ENCODE data around the gene LSM14A.
"Not testable (repeated sequence)": the region's sequence is repeated elsewhere in the genome, so short reads cannot be mapped to it uniquely, and the experiment has no call there.

LSM14A gene

DNA sequence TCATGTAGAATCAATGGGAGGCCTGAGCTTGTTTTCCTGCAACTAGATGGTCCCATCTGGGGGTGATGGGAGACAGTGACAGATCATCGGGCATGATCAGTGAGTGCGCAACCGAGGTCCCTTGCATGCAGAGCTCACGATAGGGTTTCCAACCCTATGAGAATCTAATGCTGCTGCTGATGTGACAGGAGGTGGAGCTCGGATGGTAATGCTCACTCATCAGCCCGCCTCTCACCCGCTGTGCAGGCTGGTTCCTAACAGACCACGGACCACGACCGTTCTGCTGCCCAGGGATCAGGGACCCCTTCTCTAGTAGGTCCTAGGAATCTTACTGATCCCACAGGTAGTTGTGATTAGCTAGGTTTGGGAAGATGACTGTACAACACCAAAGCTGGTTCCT lies 58.5 kb downstream of the LSM14A start:
- no peak for DNase-seq (ENCODE audit: low read depth)

DNA sequence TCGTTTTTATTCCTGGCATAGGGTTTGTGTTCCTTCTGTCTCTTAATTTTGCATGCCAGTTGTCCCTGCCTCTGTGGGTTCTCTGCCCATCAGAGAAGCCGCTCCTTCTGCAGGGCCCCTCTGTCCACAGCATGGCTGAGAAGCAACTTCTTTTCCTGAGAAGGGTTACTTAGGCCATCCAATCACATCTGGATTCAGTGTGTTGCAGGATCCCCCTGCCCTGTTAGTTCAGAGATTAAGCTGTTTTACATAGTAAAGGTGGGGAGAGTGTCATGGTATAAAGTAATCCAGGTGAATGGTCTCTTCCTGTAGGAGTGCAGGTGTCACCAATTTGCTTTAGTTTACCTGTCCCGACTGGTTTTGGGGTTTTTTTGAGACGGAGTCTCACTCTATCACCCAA lies 59.1 kb downstream of the LSM14A start:
- DNase-seq (ENCODE audit: low read depth): no peak

DNA sequence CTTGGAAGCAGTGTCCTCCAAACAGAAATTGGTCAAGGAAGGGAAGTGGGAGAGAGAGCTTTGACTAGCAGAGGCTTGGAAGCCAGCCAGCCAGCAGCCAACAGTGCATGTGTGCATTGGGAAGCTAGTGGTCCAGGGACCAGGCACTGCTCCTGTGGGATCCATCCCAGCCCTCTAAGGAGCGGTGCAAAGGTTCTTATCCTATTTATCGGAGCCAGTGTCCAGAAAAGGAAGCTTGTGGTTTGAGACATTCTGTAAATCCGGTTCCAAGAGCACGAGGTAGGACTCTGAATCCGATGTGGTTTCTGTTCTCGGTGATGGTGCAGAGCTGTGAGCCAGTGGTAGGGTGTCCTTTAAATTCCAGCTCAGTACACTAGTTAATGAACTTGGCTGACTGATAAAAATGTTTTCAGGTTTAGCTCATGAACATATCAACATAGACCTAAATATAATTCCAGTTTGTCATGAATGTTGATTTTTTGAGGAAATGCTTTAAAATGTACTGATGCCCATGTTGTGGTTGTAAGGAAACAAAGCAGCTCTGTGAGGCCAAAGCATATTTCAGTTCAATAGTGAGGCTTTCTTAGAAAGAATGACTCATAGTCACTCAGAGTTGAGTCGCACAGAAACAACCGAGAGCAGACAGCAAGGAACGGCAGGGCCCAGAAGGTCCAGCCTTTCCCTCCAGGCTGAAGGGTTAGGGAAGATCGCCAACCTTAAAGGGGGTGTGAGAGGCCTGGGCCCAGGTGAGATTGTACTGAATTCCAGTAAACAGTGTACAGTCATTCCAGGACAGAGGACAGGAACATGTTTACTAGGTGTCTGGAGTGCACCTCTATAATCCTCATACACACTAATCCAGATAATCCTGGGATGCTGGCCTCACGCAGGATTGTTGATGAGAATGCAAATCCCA lies 60.5 kb downstream of the LSM14A start:
- no peak for DNase-seq (ENCODE audit: low read depth)

DNA sequence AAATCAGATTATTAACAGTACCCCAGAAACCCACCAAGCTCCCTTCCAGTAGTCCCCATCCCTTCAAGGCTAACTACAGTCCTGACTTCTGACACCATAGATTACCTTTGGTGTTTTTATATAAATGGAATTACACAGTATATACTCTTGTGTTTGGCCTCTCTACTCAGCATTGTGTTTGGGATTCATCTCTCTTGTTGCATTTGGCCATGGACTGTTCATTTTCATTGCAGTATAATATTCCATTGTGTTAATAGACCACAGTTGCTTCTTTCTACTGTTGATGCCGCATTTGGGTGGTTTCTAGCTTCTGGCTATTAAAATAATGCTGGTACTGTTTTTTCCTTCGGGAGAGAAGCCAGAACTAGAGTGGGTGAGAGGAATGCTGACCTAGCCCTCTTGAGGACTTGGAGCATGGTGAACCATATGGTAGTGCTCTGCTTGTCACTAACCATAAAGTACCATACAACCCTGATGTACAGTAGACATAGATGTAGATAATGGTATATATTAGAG lies 63.2 kb downstream of the LSM14A start:
- no peak for DNase-seq (ENCODE audit: low read depth)

DNA sequence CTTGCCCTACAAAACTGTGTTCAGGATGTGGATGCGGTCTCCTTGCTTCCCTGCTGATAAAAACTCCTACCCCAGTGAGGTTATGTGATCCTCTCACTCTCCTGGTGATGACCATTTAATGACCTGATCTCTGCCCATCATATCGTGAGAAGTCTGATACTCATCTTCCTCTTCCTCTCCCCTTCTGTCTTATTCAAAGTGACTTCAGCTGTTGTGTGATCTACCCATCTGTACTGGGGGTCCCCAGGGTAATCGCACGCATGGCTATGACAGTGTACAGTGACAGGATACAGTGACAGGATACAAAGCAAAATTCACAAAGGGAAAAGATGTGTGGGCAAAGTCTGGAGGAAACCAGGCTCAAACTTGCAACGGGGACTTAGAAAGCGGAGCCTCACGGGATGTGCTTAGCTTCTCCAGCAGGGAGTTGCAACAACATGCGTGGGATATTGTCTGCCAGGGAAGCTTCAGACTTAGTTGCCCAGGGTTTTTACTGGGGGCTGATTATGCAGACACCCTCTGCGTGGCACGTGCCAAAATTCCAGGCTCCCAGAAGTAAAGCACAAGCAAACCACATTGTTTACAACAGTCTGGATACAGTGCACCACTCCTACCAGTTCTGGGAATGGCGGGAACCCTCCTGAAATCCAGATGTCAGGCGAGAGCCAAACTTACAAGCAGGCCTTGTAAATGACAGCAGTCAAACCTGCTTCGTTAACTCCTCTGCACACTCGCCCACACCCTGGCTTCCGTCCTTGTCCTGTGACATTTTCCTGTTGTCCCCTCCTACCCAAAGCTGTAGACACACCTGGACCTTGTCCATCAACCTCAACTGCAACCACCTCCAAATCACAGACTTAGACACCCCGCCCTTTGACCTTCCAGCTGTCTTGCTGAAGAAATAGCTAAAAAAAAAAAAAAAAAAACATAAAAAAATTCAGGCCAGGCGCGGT lies 64.0 kb downstream of the LSM14A start:
- DNase-seq (ENCODE audit: low read depth): no peak

DNA sequence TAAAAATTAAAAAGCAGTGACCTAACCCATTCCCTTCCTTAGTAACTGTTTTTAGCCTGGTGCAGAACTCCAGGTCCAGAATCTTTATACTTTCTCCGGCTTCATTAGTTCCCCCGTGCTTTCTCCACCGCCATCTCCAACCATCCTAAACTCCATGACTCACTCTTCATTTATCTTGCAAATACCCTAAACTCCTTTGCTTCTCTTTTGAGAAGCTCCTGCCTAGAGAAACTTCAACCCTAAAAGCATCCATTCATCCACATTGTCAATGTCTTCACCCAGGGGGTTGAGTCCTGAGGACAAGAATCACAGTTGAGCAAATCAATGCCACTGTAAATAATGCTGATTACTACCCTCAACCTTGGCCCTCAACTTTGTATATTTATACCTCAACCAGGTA lies 65.0 kb downstream of the LSM14A start:
- no peak for DNase-seq (ENCODE audit: low read depth)

DNA sequence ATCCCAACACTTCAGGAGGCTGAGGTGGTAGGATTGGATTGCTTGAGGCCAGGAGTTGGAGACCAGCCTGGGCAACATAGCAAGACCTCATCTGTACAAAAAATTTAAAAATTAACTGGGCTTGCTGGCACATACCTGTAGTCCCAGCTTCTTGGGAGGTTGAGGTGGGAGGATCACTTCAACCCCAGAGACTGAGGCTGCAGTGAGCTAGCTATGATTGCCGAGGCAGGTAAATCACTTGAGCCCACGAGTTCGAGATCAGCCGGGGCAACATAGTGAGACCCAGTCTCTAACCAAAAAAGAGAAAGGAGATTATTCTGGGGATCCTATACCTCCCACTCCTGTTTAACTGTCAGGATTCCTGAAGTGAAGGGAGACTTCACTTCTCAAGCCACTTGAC lies 65.6 kb downstream of the LSM14A start:
- DNase-seq (ENCODE audit: low read depth): no peak

DNA sequence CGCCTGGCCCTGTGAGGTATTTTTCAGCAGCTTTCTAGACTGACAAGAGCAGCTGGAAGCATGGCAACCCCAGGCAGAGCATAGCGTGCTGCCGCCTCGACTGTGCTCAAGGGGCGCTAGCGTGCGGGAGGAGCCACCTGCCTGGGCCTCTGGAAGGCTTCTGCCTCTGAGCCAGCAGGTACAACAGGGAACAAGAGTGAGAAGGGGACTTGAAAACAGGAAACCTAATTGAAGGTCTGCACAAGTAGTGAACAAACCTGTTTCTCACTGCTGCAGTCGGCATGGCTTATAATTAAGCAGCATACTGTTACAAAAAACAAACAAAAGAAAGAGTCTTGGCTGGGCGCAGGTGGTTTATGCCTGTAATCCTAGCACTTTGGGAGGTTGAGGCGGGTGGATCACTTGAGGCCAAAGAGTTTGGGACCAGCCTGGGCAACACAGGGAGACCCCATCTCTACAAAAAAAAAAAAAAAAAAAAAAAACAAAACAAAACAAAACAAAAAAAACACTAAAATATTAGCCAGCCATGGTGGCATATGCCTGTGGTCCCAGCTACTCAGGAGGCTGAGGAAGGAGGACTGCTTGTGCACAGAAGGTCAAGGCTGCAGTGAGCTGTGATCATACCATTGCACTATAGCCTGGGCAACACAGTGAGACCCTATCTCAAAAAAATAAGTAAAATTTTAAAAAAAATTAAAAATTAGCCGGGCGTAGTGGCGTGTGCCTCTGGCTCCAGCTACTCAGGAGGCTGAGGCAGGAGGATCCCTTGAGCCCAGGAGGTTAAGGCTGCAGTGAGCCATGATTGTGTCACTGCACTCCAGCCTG lies 69.4 kb downstream of the LSM14A start:
- DNase-seq (ENCODE audit: low read depth): no peak

DNA sequence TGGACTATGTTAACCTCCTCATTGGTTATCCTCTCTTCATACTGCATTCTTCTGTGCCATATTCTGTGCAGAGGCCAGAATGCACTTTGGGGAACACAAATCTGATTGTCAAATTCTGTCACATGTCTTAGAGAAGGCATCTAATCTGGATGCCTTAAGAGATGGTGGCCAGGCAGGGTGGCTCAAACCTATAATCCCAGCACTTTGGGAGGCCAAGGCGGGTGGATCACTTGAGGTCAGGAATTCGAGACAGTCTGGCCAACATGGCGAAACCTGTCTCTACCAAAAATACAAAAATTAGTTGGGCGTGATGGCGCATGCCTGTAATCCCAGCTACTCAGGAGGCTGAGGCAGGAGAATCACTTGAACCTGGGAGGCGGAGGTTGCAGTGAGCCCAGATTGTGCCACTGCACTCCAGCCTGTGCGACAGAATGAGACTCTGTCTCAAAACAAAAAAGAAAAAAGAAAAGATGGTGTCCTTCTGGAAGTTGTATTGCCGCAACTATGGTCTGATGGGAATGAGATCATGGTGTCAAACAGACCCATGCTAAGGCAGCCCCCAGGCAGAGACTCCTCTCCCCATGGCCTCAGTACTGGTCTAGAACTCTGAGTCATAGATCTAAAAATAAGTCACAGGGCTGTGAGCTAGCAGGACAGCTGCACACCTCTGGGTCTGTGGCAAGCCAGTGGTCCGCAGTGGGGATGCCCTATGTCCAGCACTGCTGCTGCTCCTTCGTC lies 71.0 kb downstream of the LSM14A start:
- DNase-seq (ENCODE audit: low read depth): not testable (repeated sequence)

DNA sequence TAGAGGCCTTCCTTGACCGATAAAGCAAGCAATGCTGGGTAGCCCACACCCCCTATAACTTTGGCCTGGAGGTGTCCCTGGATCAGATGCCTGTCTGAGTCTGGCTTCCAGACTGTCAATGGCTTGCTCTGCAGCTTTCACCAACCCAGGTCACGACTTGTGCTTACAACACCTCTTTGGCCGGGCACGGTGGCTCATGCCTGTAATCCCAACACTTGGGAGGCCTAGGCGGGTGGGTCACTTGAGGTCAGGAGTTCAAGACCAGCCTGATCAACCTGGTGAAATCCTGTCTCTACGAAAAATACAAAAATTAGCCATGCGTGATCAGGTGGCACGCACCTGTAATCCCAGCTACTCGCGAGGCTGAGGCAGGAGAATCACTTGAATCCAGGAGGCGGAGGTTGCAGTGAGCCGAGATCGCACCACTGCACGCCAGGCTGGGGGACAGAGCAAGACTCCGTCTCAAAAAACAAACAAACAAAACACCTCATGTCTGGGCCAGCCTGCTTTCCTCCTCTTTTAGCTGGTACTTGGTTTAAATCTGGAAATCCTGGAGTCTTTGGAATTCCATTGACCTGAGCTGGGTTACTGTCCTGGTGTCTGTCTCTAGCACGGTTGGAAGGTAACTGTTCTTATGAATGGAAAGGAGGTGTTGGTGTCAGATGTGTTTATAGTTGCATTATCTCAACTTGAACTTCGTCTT lies 71.7 kb downstream of the LSM14A start:
- no peak for DNase-seq (ENCODE audit: low read depth)

DNA sequence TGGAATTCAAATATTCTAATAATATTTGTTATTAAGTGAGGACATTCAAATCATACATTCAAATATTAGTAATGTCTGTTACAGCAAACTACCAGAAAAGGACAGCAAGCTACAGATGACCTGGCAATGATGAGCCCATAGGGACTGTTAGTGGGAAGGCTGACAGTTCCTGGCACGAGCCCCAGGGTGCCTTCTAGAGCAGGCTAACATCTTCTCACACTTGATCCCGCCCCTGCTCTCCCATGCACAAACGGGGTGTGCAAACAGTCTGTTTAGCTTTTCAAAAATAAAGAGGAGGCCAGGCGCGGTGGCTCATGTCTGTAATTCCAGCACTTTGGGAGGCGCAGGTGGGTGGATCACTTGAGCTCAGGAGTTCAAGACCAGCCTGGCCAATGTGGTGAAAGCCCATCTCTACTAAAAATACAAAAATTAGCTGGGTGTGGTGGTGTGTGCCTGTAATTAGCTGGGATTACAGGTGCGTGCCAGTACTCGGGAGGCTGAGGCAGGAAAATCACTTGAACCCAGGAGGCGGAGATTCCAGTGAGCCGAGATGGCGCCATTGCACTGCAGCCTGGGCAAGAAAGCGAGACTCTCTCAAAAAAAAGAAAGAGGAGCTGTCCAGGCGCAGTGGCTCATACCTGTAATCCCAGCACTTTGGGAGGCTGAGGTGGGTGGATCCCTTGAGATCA lies 72.5 kb downstream of the LSM14A start:
- no peak for DNase-seq (ENCODE audit: low read depth)

DNA sequence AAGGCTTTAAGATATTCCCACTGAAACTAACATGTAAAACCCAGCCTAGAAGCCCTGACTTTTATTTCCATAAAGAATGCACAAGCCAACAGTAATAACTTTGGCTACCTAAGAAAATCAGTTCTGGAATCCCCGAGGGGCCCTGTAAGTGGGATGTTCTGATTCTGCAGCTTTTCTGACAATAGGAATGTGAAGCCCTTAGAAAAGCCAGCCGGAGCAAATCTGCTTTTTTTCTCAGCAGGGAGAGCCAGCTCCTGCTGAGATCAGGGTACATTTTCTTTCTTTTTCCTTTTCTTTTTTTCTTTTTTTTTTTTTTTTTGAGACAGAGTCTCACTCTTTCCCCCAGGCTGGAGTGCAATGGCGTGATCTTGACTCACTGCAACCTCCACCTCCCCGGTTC lies 74.0 kb downstream of the LSM14A start:
- no peak for DNase-seq (ENCODE audit: low read depth)

DNA sequence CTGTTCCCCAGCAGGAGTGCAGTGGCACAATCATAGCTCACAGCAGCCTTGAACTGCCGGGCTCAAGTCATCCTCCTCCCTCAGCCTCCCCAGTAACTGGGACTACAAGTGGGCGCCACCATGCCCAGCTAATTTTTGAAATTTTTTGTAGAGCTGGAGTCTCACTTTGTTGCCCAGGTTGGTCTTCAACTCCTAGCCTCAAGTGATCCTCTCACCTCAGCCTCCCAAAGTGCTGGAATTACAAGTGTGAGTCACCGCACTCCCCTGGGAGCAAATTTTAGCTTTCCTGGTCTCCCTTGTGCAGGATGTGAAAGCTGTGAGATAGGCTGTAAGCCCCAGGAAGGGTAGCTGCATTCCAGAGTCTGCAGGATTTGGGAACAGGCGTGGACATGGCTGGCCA lies 76.6 kb downstream of the LSM14A start:
- DNase-seq (ENCODE audit: low read depth): no peak

DNA sequence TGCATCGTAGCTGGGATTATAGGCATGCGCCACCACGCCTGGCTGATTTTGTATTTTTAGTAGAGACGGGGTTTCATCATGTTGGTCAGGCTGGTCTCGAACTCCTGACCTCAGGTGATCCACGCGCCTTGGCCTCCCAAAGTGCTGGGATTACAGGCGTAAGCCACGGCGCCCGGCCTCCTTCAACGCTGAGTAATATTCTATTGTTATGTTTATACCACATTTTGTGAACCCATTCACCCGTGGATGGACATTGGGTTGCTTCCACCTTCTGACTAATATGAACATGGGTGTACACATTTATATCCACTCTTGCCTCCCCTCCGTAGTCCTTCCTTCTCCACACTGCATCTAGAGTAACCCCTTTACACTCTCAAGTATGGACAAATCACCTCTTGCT lies 80.9 kb downstream of the LSM14A start:
- not testable (repeated sequence) for DNase-seq (ENCODE audit: low read depth)

DNA sequence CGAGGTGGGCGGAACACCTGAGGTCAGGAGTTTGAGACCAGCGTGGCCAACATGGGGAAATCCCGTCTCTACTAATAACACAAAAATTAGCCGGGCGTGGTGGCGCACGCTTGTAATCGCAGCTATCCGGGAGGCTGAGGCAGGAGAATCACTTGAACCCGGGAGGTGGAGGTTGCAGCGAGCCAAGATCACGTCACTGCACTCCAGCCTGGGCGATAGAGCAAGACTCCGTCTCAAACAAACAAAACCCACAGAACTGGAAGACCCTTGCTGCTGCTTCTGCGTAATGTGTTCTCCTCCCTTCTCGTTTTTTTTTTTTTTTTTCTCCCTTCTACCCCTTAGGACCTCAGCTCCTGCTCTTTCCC lies 81.4 kb downstream of the LSM14A start:
- DNase-seq (ENCODE audit: low read depth): not testable (repeated sequence)

DNA sequence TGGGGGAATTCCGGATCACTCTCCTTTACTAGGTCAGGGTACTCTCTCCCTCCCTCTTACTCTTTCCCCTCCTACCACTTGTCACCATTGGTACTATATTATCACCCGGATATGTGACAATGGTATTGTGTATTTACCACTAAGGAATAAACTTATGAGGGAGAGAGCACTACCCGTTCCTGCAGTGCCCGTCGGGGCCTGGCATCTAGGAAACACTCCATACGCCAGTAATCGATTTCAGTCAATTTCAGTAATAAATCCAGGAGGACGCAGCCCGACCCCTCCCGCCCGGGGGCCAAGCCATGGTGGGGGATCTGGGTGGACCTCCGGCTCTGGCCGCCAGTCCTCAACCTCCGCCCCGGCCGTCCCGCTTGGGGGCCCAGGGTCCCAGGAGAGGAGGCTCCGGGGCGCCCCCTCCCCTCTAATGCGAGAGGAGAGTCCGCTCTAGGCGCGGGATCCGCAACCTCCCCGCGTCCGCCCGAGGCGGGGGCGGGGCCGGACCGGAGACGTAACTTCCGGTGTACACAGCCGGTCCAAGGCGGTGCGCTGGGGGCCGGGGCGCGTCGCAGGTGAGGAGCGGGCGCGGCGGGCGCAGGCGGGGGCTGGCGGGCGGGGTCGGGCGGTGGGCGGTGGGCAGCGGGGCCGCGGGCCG lies 81.9 kb downstream of the LSM14A start, which contains the start of gene GARRE1:
Gene GARRE1, plus strand, starts transcription at position 509 of the 652 bp plus-strand sequence. CDS start 45,920 bp downstream, outside the sequence.
- peak; percentile 75 for DNase-seq (ENCODE audit: low read depth)

DNA sequence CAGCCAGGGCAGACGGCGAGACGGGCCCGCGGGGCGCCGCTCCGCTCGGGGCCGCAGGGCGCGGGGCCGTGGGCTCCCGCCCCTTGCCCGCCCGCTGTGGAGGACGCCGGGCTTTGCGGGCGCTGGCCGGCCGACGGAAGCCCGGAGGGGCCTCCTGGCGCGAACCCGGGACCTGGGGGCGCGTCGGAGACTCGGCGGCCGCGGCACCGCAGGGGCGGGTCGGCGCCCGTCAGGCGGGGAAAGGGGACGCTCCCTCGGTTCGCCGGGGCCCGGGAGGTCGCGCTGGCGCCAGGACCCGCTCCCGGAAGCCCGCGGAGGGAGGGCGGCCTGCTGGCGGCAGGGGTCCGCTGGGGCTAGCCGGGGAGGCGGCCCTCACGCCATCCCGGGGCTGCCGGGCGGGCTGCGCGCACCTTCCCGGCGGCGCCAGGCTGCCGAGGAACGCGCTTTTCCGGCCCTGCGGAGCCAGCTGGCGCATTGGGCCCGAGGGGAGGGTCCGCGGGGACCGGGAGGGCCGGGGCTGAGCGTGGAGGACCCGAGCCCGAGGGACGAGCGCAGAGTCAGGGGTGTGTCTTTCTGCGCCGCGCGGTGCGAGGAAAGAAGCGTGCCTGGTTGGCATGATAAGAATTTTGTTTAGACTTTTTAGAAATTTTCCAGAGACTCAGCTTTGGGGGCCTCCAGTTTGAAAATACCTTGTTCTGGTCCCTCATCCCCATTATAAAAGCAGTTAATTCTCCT lies 82.6 kb downstream of the LSM14A start:
- DNase-seq (ENCODE audit: low read depth): peak; percentile 22

DNA sequence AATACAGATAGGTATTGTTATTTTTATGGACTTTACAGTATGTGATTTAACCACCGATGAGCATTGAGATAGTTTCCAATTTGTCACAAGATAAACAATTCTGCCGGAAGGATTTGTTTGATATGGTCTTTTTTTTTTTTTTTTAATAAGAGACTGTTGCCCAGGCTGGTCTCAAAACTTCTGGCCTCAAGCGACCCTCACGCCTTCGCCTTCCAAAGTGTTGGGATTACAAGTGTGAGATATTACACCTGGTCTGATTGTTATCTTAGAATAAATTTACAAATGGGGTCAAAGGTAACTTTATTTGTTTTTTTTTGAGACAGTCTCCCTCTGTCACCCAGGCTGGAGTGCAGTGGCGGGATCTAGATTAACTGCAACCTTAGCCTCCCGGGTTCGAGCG lies 83.2 kb downstream of the LSM14A start:
- no peak for DNase-seq (ENCODE audit: low read depth)

All from activated T-cell treated with anti-CD3 and anti-CD28 coated beads for 24 hours (primary cell).